LNCAP (cell line): ENCODE results near the gene IFNA14.
A peak's percentile ranks its signal among the peaks of the same experiment; 100 is the strongest.
"Not testable (repeated sequence)": the region's sequence is repeated elsewhere in the genome, so short reads cannot be mapped to it uniquely, and the experiment has no call there.

Source experiments
- CTCF ChIP-seq: fragments of 450-650 bp; IDR thresholded peaks from 2 replicates; pipeline ENCODE4 v1.5.1; 2017; ENCODE audit warnings: mild to moderate bottlenecking

The IFNA14 gene

GRCh38 chr9:21205204-21205603 lies 34.6 kb downstream of the IFNA14 start:
- TF ChIP-seq CTCF = no peak

GRCh38 chr9:21202105-21202504 lies 37.7 kb downstream of the IFNA14 start, which contains the start of gene IFNA7:
TSS of gene IFNA7 (minus strand) at chr9:21202205. CDS start at chr9:21202165, 40 bp downstream.
- TF ChIP-seq CTCF = not testable (repeated sequence)

- peak; percentile 74 for TF ChIP-seq CTCF
Measured at GRCh38 chr9:21194867-21195776, 44.7 kb downstream of the IFNA14 start.
